Type B pancreatic cell (in vitro differentiated cells): ENCODE results near the gene RPS29. TPM values are rescaled to one million over a fixed set of nuclear protein-coding genes. Genes with fewer than 3 reads are reported as not detected.
A peak's percentile ranks its signal among the peaks of the same experiment; 100 is the strongest.

ENCODE experiments used
- DNase-seq: peaks from one replicate; pipeline ENCODE4 v3.0.0; 2021; ENCODE audit warnings: mixed read lengths; ENCODE audit not compliant: unreplicated experiment; ENCODE audit errors: extremely low spot score
- H3K27ac Mint-ChIP-seq: 2 replicates; pipeline ENCODE4 v1.8.0; 2021; ENCODE audit warnings: mild to moderate bottlenecking, mixed read lengths
- H3K27me3 Mint-ChIP-seq: 2 replicates; pipeline ENCODE4 v1.8.0; 2021; ENCODE audit warnings: mixed read lengths
- H3K36me3 Mint-ChIP-seq: 2 replicates; pipeline ENCODE4 v1.8.0; 2021; ENCODE audit warnings: mixed read lengths
- H3K4me1 Mint-ChIP-seq: one replicate; pipeline ENCODE4 v1.8.0; 2021; ENCODE audit warnings: mixed read lengths; ENCODE audit not compliant: unreplicated experiment
- H3K4me3 Mint-ChIP-seq: 2 replicates; pipeline ENCODE4 v1.8.0; 2021; ENCODE audit warnings: mild to moderate bottlenecking, mixed read lengths
- H3K9me3 Mint-ChIP-seq: 2 replicates; pipeline ENCODE4 v1.8.0; 2021; ENCODE audit warnings: mixed read lengths
- long read RNA-seq: library from polyadenylated mRNA; unstranded; transcript quantifications from one replicate; pipeline ENCODE4 v2.0.0, GENCODE V29; 2020
- total RNA-seq: library from RNA; stranded (reverse); gene quantifications from 2 replicates; pipeline ENCODE4 v1.2.1, GENCODE V29; 2021; ENCODE audit warnings: low replicate concordance
- TF ChIP-seq, protein P1 (sequence below): fragments of 200-600 bp; sonication (generic); conservative IDR thresholded peaks from 2 replicates; pipeline ENCODE4 v1.5.0; 2021; ENCODE audit warnings: antibody characterized with exemption, mild to moderate bottlenecking

RPS29 gene
- 1,493 and 1,875 TPM in 2 replicates for total RNA-seq
- long read RNA-seq, full-length matches to known transcripts = 815 of 826 reads
- long read RNA-seq, partial matches to known transcripts = 0 of 826 reads
- long read RNA-seq, other reads (novel, unspliced or antisense) = 11 of 826 reads

DNA sequence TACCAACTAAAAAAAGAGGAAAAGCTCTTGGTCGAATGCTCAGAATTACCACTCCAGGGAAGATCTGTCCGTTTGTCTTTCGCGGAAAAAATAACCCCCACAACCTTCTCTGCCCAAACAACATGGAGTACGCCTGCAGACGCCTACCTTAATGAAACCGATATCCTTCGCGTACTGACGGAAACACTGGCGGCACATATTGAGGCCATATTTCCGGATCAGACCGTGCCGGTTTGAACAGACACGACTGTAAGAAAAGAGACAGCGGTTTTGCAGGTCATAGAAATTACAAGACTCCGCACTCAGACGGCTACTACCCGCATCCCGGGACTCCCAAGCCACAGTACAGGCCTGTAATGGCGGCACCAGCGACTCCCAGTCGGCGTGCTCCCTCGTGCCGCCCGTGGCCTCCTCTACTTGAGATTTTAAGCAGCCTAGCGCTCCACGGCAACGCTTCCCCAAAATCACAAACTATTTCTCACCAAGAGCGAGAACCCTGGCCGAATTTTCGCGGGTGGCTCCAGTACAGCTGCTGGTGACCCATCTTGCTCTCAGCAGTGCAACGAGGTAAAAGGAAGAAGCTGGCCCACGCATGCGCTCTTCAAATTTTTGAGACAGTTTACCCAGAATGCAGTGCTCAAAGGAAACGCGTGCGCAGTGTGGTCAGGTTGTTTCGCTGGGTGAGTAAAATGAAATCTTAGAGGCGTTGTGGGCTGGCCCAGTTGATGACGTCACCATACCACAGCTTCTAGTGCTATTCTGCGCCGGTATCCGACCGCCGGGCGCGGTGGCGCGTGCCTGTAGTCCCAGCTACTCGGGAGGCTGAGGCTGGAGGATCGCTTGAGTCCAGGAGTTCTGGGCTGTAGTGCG lies at the start of gene RPS29:
Gene RPS29, minus strand, starts transcription at position 578 of the 870 bp plus-strand sequence. Its CDS starts 34 bp downstream, at position 544.
- peak within 1 kb of the TSS; percentile 93 for H3K4me3 Mint-ChIP-seq
- H3K27ac Mint-ChIP-seq = peak within 1 kb of the TSS; percentile 99
- H3K36me3 Mint-ChIP-seq = peaks cover 37% of the 10 kb centered on the region
- peak; percentile 98 for DNase-seq
- H3K27me3 Mint-ChIP-seq = peaks cover 8% of the 10 kb centered on the region
- peaks cover 29% of the 10 kb centered on the region for H3K4me1 Mint-ChIP-seq
- no peaks in the 10 kb centered on the region for H3K9me3 Mint-ChIP-seq
- TF ChIP-seq, protein P1, sequence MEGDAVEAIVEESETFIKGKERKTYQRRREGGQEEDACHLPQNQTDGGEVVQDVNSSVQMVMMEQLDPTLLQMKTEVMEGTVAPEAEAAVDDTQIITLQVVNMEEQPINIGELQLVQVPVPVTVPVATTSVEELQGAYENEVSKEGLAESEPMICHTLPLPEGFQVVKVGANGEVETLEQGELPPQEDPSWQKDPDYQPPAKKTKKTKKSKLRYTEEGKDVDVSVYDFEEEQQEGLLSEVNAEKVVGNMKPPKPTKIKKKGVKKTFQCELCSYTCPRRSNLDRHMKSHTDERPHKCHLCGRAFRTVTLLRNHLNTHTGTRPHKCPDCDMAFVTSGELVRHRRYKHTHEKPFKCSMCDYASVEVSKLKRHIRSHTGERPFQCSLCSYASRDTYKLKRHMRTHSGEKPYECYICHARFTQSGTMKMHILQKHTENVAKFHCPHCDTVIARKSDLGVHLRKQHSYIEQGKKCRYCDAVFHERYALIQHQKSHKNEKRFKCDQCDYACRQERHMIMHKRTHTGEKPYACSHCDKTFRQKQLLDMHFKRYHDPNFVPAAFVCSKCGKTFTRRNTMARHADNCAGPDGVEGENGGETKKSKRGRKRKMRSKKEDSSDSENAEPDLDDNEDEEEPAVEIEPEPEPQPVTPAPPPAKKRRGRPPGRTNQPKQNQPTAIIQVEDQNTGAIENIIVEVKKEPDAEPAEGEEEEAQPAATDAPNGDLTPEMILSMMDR = no peak

DNA sequence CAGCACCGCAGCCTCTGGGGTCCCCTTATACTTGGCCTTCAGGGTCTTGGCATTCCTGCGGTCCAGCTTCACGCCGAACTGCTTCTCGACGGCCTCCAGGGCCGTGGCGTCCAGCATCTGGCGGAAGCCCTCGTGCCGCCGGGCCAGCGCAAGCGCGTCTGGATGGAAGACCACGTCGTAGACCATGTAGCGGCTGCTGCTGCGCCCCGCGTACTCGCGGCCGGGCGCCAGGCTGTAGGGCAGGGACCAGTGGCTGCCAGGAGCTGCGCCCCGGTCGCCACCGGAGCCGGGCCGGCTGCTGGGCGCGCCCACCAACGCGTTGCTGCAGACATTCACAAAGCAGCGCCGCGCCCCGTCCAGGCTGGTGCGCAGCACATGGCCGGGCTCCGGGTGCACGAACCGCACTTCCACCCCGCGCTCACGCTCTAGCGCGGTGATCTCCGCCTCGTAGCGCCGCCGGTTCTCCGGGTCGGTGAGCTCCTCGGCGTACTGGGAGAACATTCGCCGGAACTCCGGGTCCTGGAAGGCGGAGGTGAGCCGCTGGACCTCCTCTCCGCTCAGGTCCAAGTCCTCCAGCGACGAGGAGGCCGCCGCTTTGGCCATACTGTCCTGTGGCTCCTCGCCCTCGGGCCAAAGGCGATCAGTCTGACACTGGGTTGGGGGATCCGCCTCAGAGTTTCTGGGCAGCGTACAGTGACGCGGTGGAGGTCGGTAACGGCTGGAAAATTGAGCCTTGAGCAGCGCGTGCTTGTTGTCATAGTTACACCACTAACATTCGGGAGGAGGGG lies 48.6 kb upstream of the RPS29 start, which contains the start of gene DNAAF2:
Gene DNAAF2, minus strand, starts transcription at position 698 of the 788 bp plus-strand sequence. Its CDS starts 95 bp downstream, at position 603.
- TF ChIP-seq, protein P1 = no peak
- peak; percentile 78 for DNase-seq
- H3K9me3 Mint-ChIP-seq = no peaks in the 10 kb centered on the region
- peak within 1 kb of the TSS; percentile 97 for H3K27ac Mint-ChIP-seq
- H3K4me1 Mint-ChIP-seq = peaks cover 26% of the 10 kb centered on the region
- H3K4me3 Mint-ChIP-seq = peak within 1 kb of the TSS; percentile 98
- peaks cover 23% of the 10 kb centered on the region for H3K36me3 Mint-ChIP-seq
- H3K27me3 Mint-ChIP-seq = no peaks in the 10 kb centered on the region

- Mint-ChIP-seq H3K27ac (peak overlapping the region; percentile 98), H3K36me3 (peaks cover 22% of the 10 kb centered on the region), H3K4me1 (peaks cover 26% of the 10 kb centered on the region), H3K9me3 (no peaks in the 10 kb centered on the region), H3K27me3 (no peaks in the 10 kb centered on the region), H3K4me3 (peak overlapping the region; percentile 98)
- DNase-seq = peak; percentile 97
- TF ChIP-seq, protein P1 = peak; percentile 88
Observed at GRCh38 chr14:49633640-49634546, 47.7 kb upstream of the RPS29 start.

- Mint-ChIP-seq H3K36me3 (peaks cover 9% of the 10 kb centered on the region), H3K4me3 (peak overlapping the region; percentile 28), H3K27ac (peak overlapping the region; percentile 41), H3K27me3 (no peaks in the 10 kb centered on the region), H3K4me1 (peaks cover 16% of the 10 kb centered on the region), H3K9me3 (no peaks in the 10 kb centered on the region)
- no peak for DNase-seq
- TF ChIP-seq, protein P1 = no peak
Observed at GRCh38 chr14:49623941-49624839, 38.0 kb upstream of the RPS29 start.
